ENCODE measurements around the gene MROH2B.

Gene MROH2B

GRCh38 chr5:40960037-40960436 is 111.1 kb downstream of the MROH2B start:
- H3F3A ChIP-seq (ENCODE audit: insufficient read depth, low read length), result no peaks in the 10 kb centered on the region
- H3K4me3 ChIP-seq (ENCODE audit: low read length), result no peak overlapping the region
- no peaks in the 10 kb centered on the region for H3K27me3 ChIP-seq (replicated peaks; ENCODE audit: insufficient read depth, low read length)
- H3K36me3 ChIP-seq (replicated peaks; ENCODE audit: insufficient read depth, low read length), result no peaks in the 10 kb centered on the region
- no peak overlapping the region for H3K27ac ChIP-seq (ENCODE audit: low read length)
- H3K79me2 ChIP-seq (ENCODE audit: low read length), result no peaks in the 10 kb centered on the region
- no peak overlapping the region for H3K9ac ChIP-seq (ENCODE audit: low read length)
- no peaks in the 10 kb centered on the region for H3K9me2 ChIP-seq (replicated peaks; ENCODE audit: insufficient read depth, low read length)
- H4K20me1 ChIP-seq (ENCODE audit: insufficient read depth, low read length), result no peaks in the 10 kb centered on the region
- H3K4me2 ChIP-seq (ENCODE audit: low read depth, low read length), result no peak overlapping the region
- DNase-seq, result no peak
- no peaks in the 10 kb centered on the region for H3K4me1 ChIP-seq (ENCODE audit: low read length)
- H3K9me3 ChIP-seq (replicated peaks; ENCODE audit: insufficient read depth, low read length), result no peaks in the 10 kb centered on the region
- H2AFZ ChIP-seq (ENCODE audit: low read length), result no peak overlapping the region
- TF ChIP-seq EZH2phosphoT487 (IDR thresholded peaks at IDR 0.05; ENCODE audit: low read length) (no peak), CTCF (IDR thresholded peaks at IDR 0.05; ENCODE audit: low read length) (no peak), EZH2 (optimal IDR thresholded peaks at IDR 0.05; ENCODE audit: low read depth, low read length) (no peak)

- no peaks in the 10 kb centered on the region for H3F3A ChIP-seq (ENCODE audit: insufficient read depth, low read length)
- TF ChIP-seq EZH2phosphoT487 (IDR thresholded peaks at IDR 0.05; ENCODE audit: low read length), result no peak
- TF ChIP-seq EZH2 (optimal IDR thresholded peaks at IDR 0.05; ENCODE audit: low read depth, low read length), result no peak
- no peak for TF ChIP-seq CTCF (IDR thresholded peaks at IDR 0.05; ENCODE audit: low read length)
- H3K4me3 ChIP-seq (ENCODE audit: low read length), result no peak overlapping the region
- no peak overlapping the region for H3K4me2 ChIP-seq (ENCODE audit: low read depth, low read length)
- H3K9me2 ChIP-seq (replicated peaks; ENCODE audit: insufficient read depth, low read length), result no peaks in the 10 kb centered on the region
- no peaks in the 10 kb centered on the region for H3K27me3 ChIP-seq (replicated peaks; ENCODE audit: insufficient read depth, low read length)
- H3K9me3 ChIP-seq (replicated peaks; ENCODE audit: insufficient read depth, low read length), result no peaks in the 10 kb centered on the region
- no peaks in the 10 kb centered on the region for H3K36me3 ChIP-seq (replicated peaks; ENCODE audit: insufficient read depth, low read length)
- H3K79me2 ChIP-seq (ENCODE audit: low read length), result no peaks in the 10 kb centered on the region
- no peak overlapping the region for H3K9ac ChIP-seq (ENCODE audit: low read length)
- H2AFZ ChIP-seq (ENCODE audit: low read length), result no peak overlapping the region
- H3K4me1 ChIP-seq (ENCODE audit: low read length), result no peaks in the 10 kb centered on the region
- H4K20me1 ChIP-seq (ENCODE audit: insufficient read depth, low read length), result no peaks in the 10 kb centered on the region
- no peak for DNase-seq
- no peak overlapping the region for H3K27ac ChIP-seq (ENCODE audit: low read length)
These were observed 112.3 kb downstream of the MROH2B start for GRCh38 chr5:40958811-40959210.

GRCh38 chr5:40957048-40957447 is 114.1 kb downstream of the MROH2B start:
- Histone ChIP-seq H2AFZ (ENCODE audit: low read length) (no peak overlapping the region), H3K9ac (ENCODE audit: low read length) (no peak overlapping the region), H3K4me3 (ENCODE audit: low read length) (no peak overlapping the region), H3K36me3 (replicated peaks; ENCODE audit: insufficient read depth, low read length) (no peaks in the 10 kb centered on the region), H3K4me2 (ENCODE audit: low read depth, low read length) (no peak overlapping the region), H3K4me1 (ENCODE audit: low read length) (no peaks in the 10 kb centered on the region), H4K20me1 (ENCODE audit: insufficient read depth, low read length) (no peaks in the 10 kb centered on the region), H3K27me3 (replicated peaks; ENCODE audit: insufficient read depth, low read length) (no peaks in the 10 kb centered on the region), H3K79me2 (ENCODE audit: low read length) (no peaks in the 10 kb centered on the region), H3F3A (ENCODE audit: insufficient read depth, low read length) (no peaks in the 10 kb centered on the region), H3K9me2 (replicated peaks; ENCODE audit: insufficient read depth, low read length) (no peaks in the 10 kb centered on the region), H3K27ac (ENCODE audit: low read length) (no peak overlapping the region), H3K9me3 (replicated peaks; ENCODE audit: insufficient read depth, low read length) (no peaks in the 10 kb centered on the region)
- DNase-seq, result no peak
- TF ChIP-seq EZH2phosphoT487 (IDR thresholded peaks at IDR 0.05; ENCODE audit: low read length), result no peak
- no peak for TF ChIP-seq CTCF (IDR thresholded peaks at IDR 0.05; ENCODE audit: low read length)
- no peak for TF ChIP-seq EZH2 (optimal IDR thresholded peaks at IDR 0.05; ENCODE audit: low read depth, low read length)

Data from MM.1S (cell line).